Adrenal gland (tissue), 12 donors: ENCODE measurements around the gene CEP57. TPM values are rescaled to one million over a fixed set of nuclear protein-coding genes. Genes with fewer than 3 reads are reported as not detected.

Experiments
- DNase-seq, 7 donors: peaks; one replicate each; pipeline ENCODE4 v3.0.0-alpha.2; 2019 to 2020
- H3K27ac ChIP-seq, 5 donors: fragments of 200-600 bp; sonication (generic) in 4 of 5; 1 replicate in 3 of 5; 2 replicates in 2 of 5; pipeline versions ENCODE4 v1.5.1 to v1.8.0; 2016 to 2020; ENCODE audit warnings: mild to moderate bottlenecking in 1 of 5
- H3K27me3 ChIP-seq: fragments of 200-600 bp; 2 replicates; pipeline ENCODE4 v1.8.0; 2021
- H3K36me3 ChIP-seq, 2 donors: fragments of 200-600 bp; replicated peaks in 1 of 2; 1 replicate in 1 of 2; 2 replicates in 1 of 2; pipeline versions ENCODE4 v1.5.1 to v1.8.0; 2018 to 2022
- H3K4me1 ChIP-seq, 2 donors: fragments of 200-600 bp; replicated peaks in 1 of 2; 1 replicate in 1 of 2; 2 replicates in 1 of 2; pipeline versions ENCODE4 v1.5.1 to v1.8.0; 2018 to 2021
- H3K4me3 ChIP-seq, 4 donors: fragments of 200-600 bp; sonication (generic) in 3 of 4; one replicate each; pipeline ENCODE4 v1.5.1; 2016 to 2018
- H3K9me3 ChIP-seq, 3 donors: fragments of 200-600 bp; sonication (generic) in 1 of 3; replicated peaks in 1 of 3; 1 replicate in 2 of 3; 2 replicates in 1 of 3; pipeline versions ENCODE4 v1.5.1 to v1.8.0; 2016 to 2021
- CTCF ChIP-seq, 6 experiments: fragments of 450-650 bp in 4 of 6; fragments of 200-600 bp in 2 of 6; sonication (generic) in 1 of 6; IDR thresholded peaks; 1 replicate in 5 of 6; 2 replicates in 1 of 6; pipeline versions ENCODE4 v1.5.1 to v1.8.0; 2016 to 2021; ENCODE audit warnings: antibody characterized with exemption in 6 of 6, mild to moderate bottlenecking in 2 of 6, moderate library complexity in 1 of 6
- POLR2A ChIP-seq, 2 donors: fragments of 450-650 bp; IDR thresholded peaks; one replicate each; pipeline ENCODE4 v1.6.1; 2017; ENCODE audit warnings: antibody characterized with exemption in 2 of 2, mild to moderate bottlenecking in 2 of 2, moderate library complexity in 1 of 2
- WGBS, 4 donors: extraction: QIAGEN DNeasy Blood & Tissue Kit in 2 of 4; methylation state at CpG; one replicate each; pipeline versions ENCODE4 v1.1.5 to v1.1.7; 2013 to 2017; 5-methylcytosine and 5-hydroxymethylcytosine counted together
- intact Hi-C, 2 donors: fragments of 100-400 bp; cut with DNase I; formaldehyde crosslinking; loops; one replicate each; pipeline versions ENCODE4 v1.14.1 to v1.15.0; 2022 to 2023
- polyA plus RNA-seq, 3 donors: library from polyadenylated mRNA; stranded (reverse); fragments of 200-250 nt in 2 of 3; fragments of 350-450 nt in 1 of 3; fragmentation: Illumina TruSeq in 1 of 3; extraction: RNeasy Lipid Tissue Mini Kit (QIAGEN cat#74804) in 1 of 3; gene quantifications; one replicate each; pipeline ENCODE4 v1.2.3, GENCODE V29; 2013 to 2014
- total RNA-seq, 9 donors: library from RNA; depleted of rRNA in 4 of 9; stranded (reverse); fragments of >200 nt in 4 of 9; fragments of 120-200 nt in 1 of 9; fragmentation: NEBNext Ultra II Directional in 1 of 9; extraction: Animal tissue kit (Norgen Biotek cat#: 25700) in 1 of 9; gene quantifications; one replicate each; pipeline versions ENCODE4 v1.1.0 to v1.2.4, GENCODE V29; 2013 to 2023
- donor health status: healthy with polysubstance abuse.
- donor health status: Bipolar disorder and iron deficiency.
- donor health status: DM: yes; HTN: yes; CAD: no.
- donor health status: DM: no; HTN: no; CAD: no.
- donor health status: DM: no; HTN: no; CAD: no.
- donor health status: DM: yes; HTN: yes; CAD: no.

Gene CEP57
- total and polyA plus RNA-seq, 12 donors: 12.9 to 56.7 (median 31.6) TPM

- no peak for TF ChIP-seq CTCF (IDR thresholded peaks at IDR 0.05)
- TF ChIP-seq POLR2A (IDR thresholded peaks at IDR 0.05): no peak
- 90 to 98% (median 96%) methylated on average over 2 of the region's 2 CpGs for WGBS, 4 donors
- DNase-seq: no peak
- no peaks in the 10 kb centered on the region for H3K27me3 ChIP-seq
- H3K9me3 ChIP-seq: no peaks in the 10 kb centered on the region
- H3K27ac ChIP-seq: no peak overlapping the region
- no peaks in the 10 kb centered on the region for H3K4me1 ChIP-seq
- intact Hi-C loops: no loop called here
- peaks cover 0 to 10% of the 10 kb centered on the region in 2 donors for H3K36me3 ChIP-seq
- no peak overlapping the region for H3K4me3 ChIP-seq
Observed at GRCh38 chr11:95816037-95816436, 25.7 kb downstream of the CEP57 start.

GRCh38 chr11:95821640-95822039, 31.3 kb downstream of the CEP57 start:
- H3K27me3 ChIP-seq: no peaks in the 10 kb centered on the region
- DNase-seq: no peak
- H3K27ac ChIP-seq: no peak overlapping the region
- no peak overlapping the region for H3K4me3 ChIP-seq
- no peaks in the 10 kb centered on the region for H3K9me3 ChIP-seq
- intact Hi-C loops: no loop called here
- 49 to 60% (median 53%) methylated on average over 2 of the region's 2 CpGs for WGBS, 4 donors
- peaks cover 0 to 5% of the 10 kb centered on the region in 2 donors for H3K4me1 ChIP-seq
- peaks cover 0 to 14% of the 10 kb centered on the region in 2 donors for H3K36me3 ChIP-seq
- TF ChIP-seq POLR2A (IDR thresholded peaks at IDR 0.05) (no peak), CTCF (IDR thresholded peaks at IDR 0.05) (no peak)

- intact Hi-C loops: no loop called here
- no peak overlapping the region for H3K4me3 ChIP-seq
- H3K4me1 ChIP-seq: no peaks in the 10 kb centered on the region
- peaks cover 0 to 10% of the 10 kb centered on the region in 2 donors for H3K36me3 ChIP-seq
- DNase-seq: no peak
- H3K27me3 ChIP-seq: no peaks in the 10 kb centered on the region
- no peak overlapping the region for H3K27ac ChIP-seq
- 88 to 95% (median 90%) methylated on average over 4 of the region's 4 CpGs for WGBS, 4 donors
- TF ChIP-seq CTCF (IDR thresholded peaks at IDR 0.05) (no peak), POLR2A (IDR thresholded peaks at IDR 0.05) (no peak)
- H3K9me3 ChIP-seq: peaks cover 0 to 4% (median 0%) of the 10 kb centered on the region in 3 donors
Observed at GRCh38 chr11:95827696-95828095, 37.4 kb downstream of the CEP57 start.

- Histone ChIP-seq H3K4me3 (no peak overlapping the region), H3K27me3 (no peaks in the 10 kb centered on the region), H3K27ac (no peak overlapping the region), H3K4me1 (no peaks in the 10 kb centered on the region), H3K9me3 (peaks cover 0 to 4% (median 0%) of the 10 kb centered on the region in 3 donors), H3K36me3 (peaks cover 0 to 26% of the 10 kb centered on the region in 2 donors)
- no peak for DNase-seq
- no peak for TF ChIP-seq CTCF (IDR thresholded peaks at IDR 0.05)
- intact Hi-C loops: loop anchor here in 1 of 2 donors (10.0 kb wide), 1 partner anchor 315 kb away; no protein-coding TSS in a partner anchor
- WGBS, 4 donors: 94 to 97% (median 95%) methylated on average over 1 of the region's 1 CpG
Observed at GRCh38 chr11:95829580-95830259, 39.4 kb downstream of the CEP57 start.
